Measurements from ENCODE around the gene PLCH2.

PLCH2 gene

DNA sequence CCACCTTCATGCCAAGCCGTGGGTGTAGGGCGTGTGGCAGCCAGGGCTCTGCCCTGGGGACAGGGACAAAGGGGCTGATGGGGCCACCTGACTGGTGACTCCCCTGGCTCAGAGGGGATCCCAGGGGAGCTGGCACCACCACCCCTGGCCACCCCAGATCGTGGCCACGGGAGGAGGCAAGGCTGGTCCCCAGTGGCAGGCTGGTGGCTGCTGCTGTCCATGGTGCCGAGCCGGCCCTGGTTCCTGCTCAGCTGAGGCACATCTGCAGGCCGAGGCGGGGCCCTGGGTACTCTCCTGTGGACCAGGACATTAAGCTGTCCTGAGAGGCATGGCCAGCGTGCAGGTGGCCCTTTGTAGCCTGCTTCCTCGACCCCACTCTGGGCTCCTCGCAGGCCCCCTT, 6.5 kb downstream of the PLCH2 start:
- Histone ChIP-seq H3K27me3 (ENCODE audit: insufficient read depth, low read depth) (peaks cover 60% of the 10 kb centered on the region), H3K9ac (no peak overlapping the region), H2AFZ (ENCODE audit: low read depth) (no peak overlapping the region), H3K36me3 (ENCODE audit: insufficient read depth) (no peaks in the 10 kb centered on the region), H3K27ac (no peak overlapping the region), H4K20me1 (ENCODE audit: insufficient read depth) (no peaks in the 10 kb centered on the region), H3K4me1 (ENCODE audit: low read depth, poor library complexity, severe bottlenecking) (peaks cover 20% of the 10 kb centered on the region), H3K79me2 (ENCODE audit: insufficient read depth, low read depth) (no peaks in the 10 kb centered on the region), H3K4me3 (IDR thresholded peaks at IDR 0.05; ENCODE audit: insufficient read depth, low read depth, low read length) (no peak overlapping the region), H3K4me2 (no peak overlapping the region)
- TF ChIP-seq, protein P1, sequence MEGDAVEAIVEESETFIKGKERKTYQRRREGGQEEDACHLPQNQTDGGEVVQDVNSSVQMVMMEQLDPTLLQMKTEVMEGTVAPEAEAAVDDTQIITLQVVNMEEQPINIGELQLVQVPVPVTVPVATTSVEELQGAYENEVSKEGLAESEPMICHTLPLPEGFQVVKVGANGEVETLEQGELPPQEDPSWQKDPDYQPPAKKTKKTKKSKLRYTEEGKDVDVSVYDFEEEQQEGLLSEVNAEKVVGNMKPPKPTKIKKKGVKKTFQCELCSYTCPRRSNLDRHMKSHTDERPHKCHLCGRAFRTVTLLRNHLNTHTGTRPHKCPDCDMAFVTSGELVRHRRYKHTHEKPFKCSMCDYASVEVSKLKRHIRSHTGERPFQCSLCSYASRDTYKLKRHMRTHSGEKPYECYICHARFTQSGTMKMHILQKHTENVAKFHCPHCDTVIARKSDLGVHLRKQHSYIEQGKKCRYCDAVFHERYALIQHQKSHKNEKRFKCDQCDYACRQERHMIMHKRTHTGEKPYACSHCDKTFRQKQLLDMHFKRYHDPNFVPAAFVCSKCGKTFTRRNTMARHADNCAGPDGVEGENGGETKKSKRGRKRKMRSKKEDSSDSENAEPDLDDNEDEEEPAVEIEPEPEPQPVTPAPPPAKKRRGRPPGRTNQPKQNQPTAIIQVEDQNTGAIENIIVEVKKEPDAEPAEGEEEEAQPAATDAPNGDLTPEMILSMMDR (conservative IDR thresholded peaks at IDR 0.05; ENCODE audit: low read depth, low read length) = no peak

DNA sequence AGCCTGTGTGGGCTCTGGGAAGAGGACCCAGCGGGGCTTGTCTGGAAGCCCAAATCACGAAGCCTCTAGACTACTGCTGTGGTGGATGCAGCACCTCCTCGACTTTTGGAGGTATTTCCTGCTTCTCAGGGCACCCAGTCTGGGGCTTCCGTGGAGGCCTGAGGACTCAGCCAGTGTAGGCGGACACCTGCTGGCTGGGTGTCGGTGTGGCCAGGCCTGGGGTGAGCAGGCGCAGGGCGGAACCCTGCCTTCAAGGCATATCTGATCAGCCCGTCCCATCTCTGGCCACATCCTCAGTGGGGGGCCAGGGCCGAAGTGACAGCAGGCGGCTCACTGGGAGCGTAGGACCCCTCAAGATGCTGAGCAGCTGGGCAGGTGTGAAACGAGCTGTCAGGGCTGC, 6.9 kb downstream of the PLCH2 start:
- H4K20me1 ChIP-seq (ENCODE audit: insufficient read depth) = no peaks in the 10 kb centered on the region
- no peak overlapping the region for H3K4me2 ChIP-seq
- no peaks in the 10 kb centered on the region for H3K79me2 ChIP-seq (ENCODE audit: insufficient read depth, low read depth)
- no peak overlapping the region for H3K9ac ChIP-seq
- TF ChIP-seq, protein P1 (conservative IDR thresholded peaks at IDR 0.05; ENCODE audit: low read depth, low read length) = no peak
- H3K36me3 ChIP-seq (ENCODE audit: insufficient read depth) = no peaks in the 10 kb centered on the region
- peaks cover 60% of the 10 kb centered on the region for H3K27me3 ChIP-seq (ENCODE audit: insufficient read depth, low read depth)
- no peak overlapping the region for H3K4me3 ChIP-seq (IDR thresholded peaks at IDR 0.05; ENCODE audit: insufficient read depth, low read depth, low read length)
- no peak overlapping the region for H2AFZ ChIP-seq (ENCODE audit: low read depth)
- peaks cover 20% of the 10 kb centered on the region for H3K4me1 ChIP-seq (ENCODE audit: low read depth, poor library complexity, severe bottlenecking)
- H3K27ac ChIP-seq = no peak overlapping the region

DNA sequence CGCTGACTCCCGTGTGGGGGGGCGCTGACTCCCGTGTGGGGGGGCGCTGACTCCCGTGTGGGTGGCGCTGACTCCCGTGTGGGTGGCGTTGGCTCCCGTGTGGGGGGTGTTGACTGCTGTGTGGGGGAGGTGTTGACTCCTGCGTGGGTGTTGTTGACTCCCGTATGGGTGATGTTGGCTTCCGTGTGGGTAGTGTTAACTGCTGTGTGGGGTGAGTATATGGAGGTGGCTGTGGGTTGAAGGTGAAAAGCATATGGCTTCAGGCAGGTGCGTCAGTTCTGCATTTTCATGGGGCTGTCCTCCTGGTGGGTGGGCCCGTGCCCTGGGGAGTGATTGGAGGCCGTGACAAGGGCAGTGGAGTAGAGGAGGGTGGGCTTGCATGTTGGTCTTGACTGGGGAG, 7.9 kb downstream of the PLCH2 start:
- Histone ChIP-seq H3K4me1 (ENCODE audit: low read depth, poor library complexity, severe bottlenecking) (peaks cover 20% of the 10 kb centered on the region), H3K27ac (no peak overlapping the region), H2AFZ (ENCODE audit: low read depth) (no peak overlapping the region), H3K36me3 (ENCODE audit: insufficient read depth) (no peaks in the 10 kb centered on the region), H3K27me3 (ENCODE audit: insufficient read depth, low read depth) (peaks cover 60% of the 10 kb centered on the region), H3K9ac (no peak overlapping the region), H3K79me2 (ENCODE audit: insufficient read depth, low read depth) (no peaks in the 10 kb centered on the region), H3K4me2 (no peak overlapping the region), H4K20me1 (ENCODE audit: insufficient read depth) (no peaks in the 10 kb centered on the region), H3K4me3 (IDR thresholded peaks at IDR 0.05; ENCODE audit: insufficient read depth, low read depth, low read length) (no peak overlapping the region)
- TF ChIP-seq, protein P1 (conservative IDR thresholded peaks at IDR 0.05; ENCODE audit: low read depth, low read length) = no peak

DNA sequence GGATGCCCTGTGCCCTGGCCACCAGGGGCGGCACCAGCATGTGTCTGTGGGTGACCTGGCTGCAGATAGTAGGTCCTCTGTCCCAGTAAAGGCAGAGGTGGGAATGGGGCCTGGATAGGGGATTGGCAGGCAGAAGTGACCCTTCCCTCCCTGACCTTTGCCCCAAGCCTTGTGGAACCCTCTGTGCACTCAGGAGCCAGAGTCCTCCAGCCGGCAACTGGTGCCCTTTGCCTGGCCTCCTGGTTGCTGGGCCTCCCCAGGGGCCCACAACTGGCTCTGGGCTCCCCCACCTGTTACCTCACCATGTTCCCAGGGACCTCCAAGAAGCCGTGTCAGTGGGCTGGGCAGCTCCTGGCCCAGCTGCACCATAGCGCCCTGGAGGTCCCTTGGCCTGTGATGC, 10.0 kb downstream of the PLCH2 start:
- no peak overlapping the region for H3K27ac ChIP-seq
- TF ChIP-seq, protein P1 (conservative IDR thresholded peaks at IDR 0.05; ENCODE audit: low read depth, low read length) = no peak
- no peak overlapping the region for H3K4me2 ChIP-seq
- peaks cover 67% of the 10 kb centered on the region for H3K27me3 ChIP-seq (ENCODE audit: insufficient read depth, low read depth)
- no peak overlapping the region for H2AFZ ChIP-seq (ENCODE audit: low read depth)
- H3K79me2 ChIP-seq (ENCODE audit: insufficient read depth, low read depth) = no peaks in the 10 kb centered on the region
- no peak overlapping the region for H3K9ac ChIP-seq
- H3K4me3 ChIP-seq (IDR thresholded peaks at IDR 0.05; ENCODE audit: insufficient read depth, low read depth, low read length) = no peak overlapping the region
- peaks cover 5% of the 10 kb centered on the region for H3K4me1 ChIP-seq (ENCODE audit: low read depth, poor library complexity, severe bottlenecking)
- no peaks in the 10 kb centered on the region for H4K20me1 ChIP-seq (ENCODE audit: insufficient read depth)
- no peaks in the 10 kb centered on the region for H3K36me3 ChIP-seq (ENCODE audit: insufficient read depth)

All from KMS-11 (cell line).